GM18951 (cell line): ENCODE results near the gene TBX18.

Source experiments
- POLR2A ChIP-seq: IDR thresholded peaks from 4 replicates; pipeline ENCODE4 v1.6.1; 2011; ENCODE audit warnings: mild to moderate bottlenecking; ENCODE audit not compliant: insufficient read length, insufficient read depth; ENCODE audit errors: extremely low read depth
- in situ Hi-C: fragments of 300-500 bp; cut with MboI; formaldehyde crosslinking; loops from one replicate; pipeline ENCODE4 v1.12.0; 2022; ENCODE audit warnings: low sequenced_read_pairs, mixed read lengths, inconsistent platforms; ENCODE audit not compliant: unreplicated experiment

Gene TBX18

GRCh38 chr6:84639396-84639795, 125.0 kb downstream of the TBX18 start:
- TF ChIP-seq POLR2A: no peak
- in situ Hi-C loops: no loop called here

- in situ Hi-C loops: no loop called here
- no peak for TF ChIP-seq POLR2A
These were observed 126.1 kb downstream of the TBX18 start for GRCh38 chr6:84638286-84638685.
